GM19351 (cell line): ENCODE measurements around the gene HIKESHI.

Experiments used
- ATAC-seq: cut with Tn5 transposase; IDR thresholded peaks from one replicate; pipeline ENCODE4 v1.9.1; 2021; ENCODE audit warnings: mild to moderate bottlenecking, moderate library complexity; ENCODE audit not compliant: unreplicated experiment

The HIKESHI gene

GRCh38 chr11:86374069-86374468, 72.0 kb downstream of the HIKESHI start:
- no peak for ATAC-seq

- no peak for ATAC-seq
These were observed 72.5 kb downstream of the HIKESHI start, which contains the start of gene CCDC81 for GRCh38 chr11:86374586-86374985. TSS of gene CCDC81 (plus strand) at chr11:86374887. CDS start at chr11:86375164, 277 bp downstream.

GRCh38 chr11:86377972-86378371, 75.9 kb downstream of the HIKESHI start:
- no peak for ATAC-seq

GRCh38 chr11:86380295-86381059, 78.4 kb downstream of the HIKESHI start:
- no peak for ATAC-seq

- ATAC-seq = no peak
These were observed 81.3 kb downstream of the HIKESHI start for GRCh38 chr11:86383041-86383955.

GRCh38 chr11:86386283-86386682, 84.2 kb downstream of the HIKESHI start:
- ATAC-seq = no peak

GRCh38 chr11:86386746-86387145, 84.7 kb downstream of the HIKESHI start:
- no peak for ATAC-seq

GRCh38 chr11:86388198-86388597, 86.2 kb downstream of the HIKESHI start:
- ATAC-seq = no peak

GRCh38 chr11:86390487-86390886, 88.4 kb downstream of the HIKESHI start:
- ATAC-seq = no peak

GRCh38 chr11:86395061-86395551, 93.1 kb downstream of the HIKESHI start:
- no peak for ATAC-seq
